Stimulated activated CD4-positive, alpha-beta T cell treated with anti-CD3 and anti-CD28 coated beads, Interleukin-12 subunit alpha, Interleukin-12 subunit beta, amount 100 ng/mL, for 24 hours (primary cell): ENCODE results near the gene PLPP1.

Source experiments
- DNase-seq, 2 experiments: peaks; one replicate each; pipeline ENCODE4 v3.0.0-alpha.2; 2020; ENCODE audit warnings: low read depth in 2 of 2

The PLPP1 gene

DNA sequence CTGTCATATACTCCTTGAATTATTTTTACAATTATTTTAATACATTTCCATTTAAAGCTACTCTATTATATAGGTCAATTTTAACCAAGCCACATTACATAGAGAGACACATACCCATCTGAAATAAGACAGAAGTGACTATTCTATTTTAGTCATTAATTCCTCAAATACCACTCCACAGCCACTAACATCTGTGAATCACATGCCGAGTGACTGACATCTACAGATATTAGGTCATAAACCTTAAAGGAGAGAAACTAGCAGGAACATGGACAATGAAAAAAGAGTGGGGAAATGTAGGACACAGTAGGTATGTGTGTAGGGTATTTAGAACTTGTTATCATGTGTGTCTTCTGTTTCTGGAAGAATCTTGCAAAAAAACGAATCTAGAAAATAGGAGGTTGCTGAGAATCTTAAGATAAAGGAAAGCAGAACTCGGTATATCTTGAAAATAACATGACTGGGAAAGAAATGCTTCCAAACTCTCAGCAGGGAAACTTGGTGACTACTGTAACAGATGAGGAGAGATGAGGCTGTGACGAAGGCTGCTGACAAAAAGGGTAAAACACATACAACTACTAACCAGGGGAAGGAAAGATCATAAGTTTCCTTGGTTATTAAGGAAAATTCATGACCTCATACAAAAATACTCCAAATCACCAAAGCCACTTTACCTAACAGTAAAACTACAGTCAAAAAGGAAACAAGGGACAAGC, 84.6 kb downstream of the PLPP1 start:
- no peak for DNase-seq

DNA sequence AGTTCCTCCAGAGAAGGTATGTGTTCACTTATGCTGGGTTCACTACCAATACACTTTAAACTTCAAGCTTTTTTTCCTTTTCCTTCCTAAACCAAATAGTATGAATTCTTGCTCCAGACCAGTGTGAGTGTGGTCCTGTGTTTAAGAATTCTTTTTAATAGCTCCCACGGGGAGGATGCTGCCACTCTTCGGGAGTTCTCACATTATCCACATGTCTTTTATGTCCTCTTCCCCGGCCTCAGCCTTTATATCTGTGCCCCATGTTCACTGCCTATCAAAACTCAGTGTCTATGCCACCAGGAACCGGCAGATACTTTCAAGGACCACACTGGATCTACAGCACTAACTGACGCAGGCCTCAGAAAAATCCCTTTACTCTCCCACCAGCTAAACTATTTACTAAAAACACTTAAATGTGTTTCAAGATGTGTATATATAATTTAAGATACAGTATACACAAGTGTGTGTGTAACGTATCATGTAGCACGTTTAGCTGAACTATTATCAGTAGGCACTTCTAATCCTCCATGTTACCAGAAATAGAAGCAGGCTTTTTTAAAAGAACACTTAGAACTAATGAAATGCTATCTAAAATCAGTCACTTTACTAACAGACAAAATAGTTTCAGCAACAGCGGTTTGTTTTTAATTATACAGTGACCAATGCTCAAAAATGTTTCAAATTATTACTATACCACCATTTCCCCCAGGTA, 88.0 kb downstream of the PLPP1 start:
- DNase-seq, result no peak

DNA sequence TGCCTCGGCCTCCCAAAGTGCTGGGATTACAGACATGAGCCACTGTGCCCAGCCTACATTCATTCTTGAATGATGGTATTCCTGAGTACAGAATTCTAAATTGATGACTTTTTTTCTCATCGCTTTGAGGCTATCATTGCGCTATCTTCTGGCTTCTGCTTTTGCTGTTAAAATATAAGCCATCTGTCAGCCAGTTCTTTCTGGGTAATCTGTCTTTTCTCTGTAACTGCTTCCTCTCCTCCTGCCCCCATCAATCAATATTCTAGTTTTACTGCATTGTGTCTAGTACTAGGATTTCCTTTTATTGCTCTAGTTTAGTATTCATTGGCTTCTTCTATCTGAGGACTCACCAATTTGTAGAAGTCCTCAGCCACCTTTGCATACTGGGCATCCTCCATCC, 89.0 kb downstream of the PLPP1 start:
- DNase-seq, result no peak

DNA sequence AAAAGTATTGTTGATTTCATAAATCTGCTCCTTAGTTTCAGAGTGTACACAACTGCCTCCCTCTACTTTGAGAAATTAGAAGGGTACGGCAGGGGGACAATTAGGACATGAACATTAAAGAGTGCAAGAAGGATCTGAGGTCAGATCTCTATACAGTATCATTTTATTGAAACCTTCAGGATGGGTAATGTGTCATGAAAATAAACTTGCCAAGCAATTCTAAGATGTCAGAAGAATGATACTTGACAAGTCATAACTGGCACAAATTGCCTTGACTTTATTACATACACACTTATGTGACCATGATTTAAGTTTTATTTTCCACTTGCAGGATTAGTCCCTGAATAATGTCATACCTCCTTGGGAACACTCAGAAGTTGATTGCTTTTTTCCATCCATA, 92.8 kb downstream of the PLPP1 start:
- no peak for DNase-seq

DNA sequence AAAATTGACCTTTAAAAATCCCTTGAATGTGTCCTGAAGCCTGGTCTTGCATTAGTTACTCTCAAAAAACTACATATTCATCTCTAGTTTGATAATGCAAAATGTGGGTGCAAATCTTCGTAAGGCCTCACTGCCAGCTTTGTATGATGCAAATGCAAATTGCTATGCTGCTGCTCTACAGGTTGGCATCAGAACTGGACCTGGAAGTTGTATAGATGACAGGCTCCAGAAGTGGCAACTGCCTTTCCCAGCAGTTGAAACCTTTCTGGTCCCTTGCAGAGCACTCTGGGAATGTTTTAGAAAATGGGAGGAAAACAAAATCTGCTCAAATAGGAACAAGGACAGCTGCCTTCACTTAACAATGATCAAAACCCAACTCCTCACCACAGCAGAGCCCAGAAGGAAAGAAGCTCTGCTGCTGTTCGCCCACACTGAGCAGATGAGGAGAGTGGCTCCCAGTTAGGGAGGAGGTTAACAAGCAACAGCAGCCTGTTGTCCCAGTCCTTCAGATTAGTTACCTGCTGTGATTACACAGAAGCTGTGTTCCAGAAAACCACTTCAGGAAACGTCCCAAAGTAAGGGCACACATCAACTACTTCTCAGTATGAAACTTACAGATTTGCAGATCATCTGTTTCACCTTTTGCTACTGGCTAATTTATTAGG, 93.5 kb downstream of the PLPP1 start:
- no peak for DNase-seq

DNA sequence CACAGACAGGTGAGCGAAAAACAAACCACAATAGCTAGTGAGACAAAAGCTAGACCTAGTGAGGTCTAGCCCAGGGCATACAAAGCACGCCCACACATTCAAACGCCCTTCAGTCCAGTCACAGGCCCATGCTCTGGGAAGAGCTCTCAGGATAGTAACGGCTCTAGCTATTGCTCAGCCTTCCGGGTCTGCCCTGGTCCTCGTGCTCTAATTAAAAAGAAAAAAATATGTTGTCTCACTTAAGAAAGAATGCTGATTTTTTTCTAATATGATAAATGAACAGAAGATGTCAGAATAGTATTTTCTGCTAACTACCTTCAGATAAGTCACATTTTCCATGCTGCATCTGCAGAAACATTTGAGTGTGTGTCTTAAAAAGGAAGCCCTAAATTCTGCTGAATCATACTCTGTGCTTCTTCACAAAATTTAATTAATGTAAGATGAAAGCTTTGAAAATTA, 94.5 kb downstream of the PLPP1 start:
- DNase-seq, result no peak

DNA sequence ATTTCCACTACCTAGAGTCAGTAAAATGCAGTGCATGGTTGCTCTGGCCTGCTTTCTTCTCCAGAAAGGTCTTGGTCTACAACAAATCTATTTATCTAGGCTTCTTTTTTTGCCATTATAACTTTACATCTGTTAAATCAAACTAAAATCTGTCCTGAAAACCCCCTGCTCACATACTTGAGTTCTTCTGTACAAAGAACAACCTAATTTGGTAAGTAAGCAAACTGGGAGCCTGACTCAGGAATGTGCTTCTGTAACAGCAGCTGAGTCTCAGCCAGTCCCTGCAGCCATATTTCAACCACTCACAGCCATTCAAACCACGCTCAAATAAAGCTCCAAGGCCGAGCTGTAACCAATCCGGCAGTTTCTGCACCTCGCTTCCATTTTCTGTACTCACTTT, 95.8 kb downstream of the PLPP1 start:
- DNase-seq, result no peak

DNA sequence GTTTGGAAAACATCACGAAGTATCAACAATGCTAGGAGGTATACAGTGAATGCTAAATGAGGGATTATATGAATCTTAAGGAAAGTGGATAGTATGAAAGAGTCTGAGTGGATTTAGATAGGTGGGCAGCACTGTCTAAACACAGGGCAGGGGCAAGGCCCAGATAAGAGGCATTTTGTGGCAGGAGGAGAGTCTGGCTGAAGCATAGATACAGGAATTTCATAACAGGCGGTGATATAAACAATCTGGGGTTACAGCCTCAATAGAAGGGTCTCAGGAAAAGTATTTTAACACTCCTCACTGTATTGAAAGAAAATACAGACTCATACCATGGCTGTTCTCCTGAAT, 96.9 kb downstream of the PLPP1 start:
- no peak for DNase-seq

DNA sequence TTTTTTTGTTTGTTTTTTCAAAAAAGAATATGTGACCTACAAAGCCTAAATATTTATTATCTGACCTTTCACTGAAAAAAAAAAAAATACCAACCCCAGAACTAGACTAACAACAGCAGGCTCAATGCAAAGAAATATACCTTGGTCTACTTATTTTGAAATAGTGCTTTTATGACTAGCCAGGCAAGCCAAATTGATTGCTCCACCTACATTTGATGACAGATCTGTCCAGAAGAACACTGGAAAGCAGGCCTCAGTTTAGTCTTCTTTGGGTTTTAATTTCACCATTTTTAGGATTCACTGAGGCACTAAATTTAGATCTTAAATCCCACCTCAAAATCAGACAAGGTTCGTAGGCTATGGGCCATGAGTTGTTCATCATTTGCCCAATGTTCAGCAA, 97.3 kb downstream of the PLPP1 start:
- DNase-seq, result no peak

DNA sequence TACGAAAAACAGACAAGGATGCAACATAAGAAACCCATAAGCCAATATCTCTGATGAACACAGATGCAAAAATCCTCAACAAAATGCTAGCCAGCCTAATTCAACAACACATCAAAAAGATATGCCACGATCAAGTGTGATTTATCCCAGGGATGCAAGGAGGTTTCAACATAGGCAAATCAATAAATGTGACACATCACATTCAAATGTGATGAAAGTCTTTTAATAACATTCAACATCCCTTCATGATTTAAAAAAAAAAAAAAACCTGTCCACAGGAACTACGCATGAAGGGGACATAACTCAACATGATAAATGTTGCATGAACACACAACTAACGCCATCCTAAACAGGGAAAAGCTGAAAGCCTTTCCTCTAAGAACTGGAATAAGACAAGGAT, 102.2 kb downstream of the PLPP1 start:
- DNase-seq, result no peak

DNA sequence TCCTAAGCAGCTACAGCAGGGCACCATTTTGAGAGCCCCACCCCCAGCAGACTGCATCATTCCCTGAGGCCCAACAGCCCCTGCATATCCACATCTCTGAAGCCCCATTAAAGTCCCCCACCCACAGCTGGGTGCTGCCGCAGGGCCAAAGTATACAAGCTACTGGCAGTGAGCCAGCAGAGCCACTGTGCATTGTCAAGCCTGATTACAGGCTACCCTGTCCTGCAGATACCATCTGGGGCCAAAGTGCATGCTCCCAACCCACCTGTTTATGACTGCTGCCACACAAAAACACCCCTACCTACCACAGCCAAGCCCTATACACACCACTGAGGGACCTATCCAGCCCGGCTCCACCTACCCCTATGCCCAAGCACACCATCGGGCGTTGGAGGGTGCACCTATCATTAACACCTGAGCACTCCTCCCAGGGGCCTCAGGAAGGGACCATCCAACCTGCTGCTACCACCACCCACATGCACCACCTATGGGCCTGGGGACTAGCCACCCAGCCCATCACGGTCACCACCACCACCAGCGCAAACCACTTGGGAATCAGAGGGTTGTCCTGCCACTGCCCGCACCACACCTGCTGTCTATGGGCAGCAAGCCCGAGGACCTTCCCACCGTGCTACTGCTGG, 105.0 kb downstream of the PLPP1 start:
- no peak for DNase-seq

DNA sequence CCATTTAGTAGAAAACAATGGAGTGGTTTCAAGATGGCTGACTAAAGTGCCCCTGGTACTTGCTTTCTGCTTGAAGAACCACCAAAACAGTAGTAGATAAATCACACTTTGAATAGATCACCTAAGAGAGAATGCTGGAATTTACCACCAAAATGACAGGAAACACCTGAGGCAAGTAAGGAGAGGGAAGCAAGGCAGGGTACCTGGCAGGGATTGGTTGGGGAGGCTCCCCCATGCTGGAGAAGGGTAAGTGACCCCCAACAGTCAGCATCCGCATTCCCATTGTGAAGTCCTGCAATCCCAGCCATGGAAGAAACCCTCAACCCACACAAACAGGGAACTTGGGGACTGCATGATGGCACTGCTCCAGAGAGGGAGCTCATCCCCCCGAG, 105.5 kb downstream of the PLPP1 start:
- DNase-seq, result no peak

DNA sequence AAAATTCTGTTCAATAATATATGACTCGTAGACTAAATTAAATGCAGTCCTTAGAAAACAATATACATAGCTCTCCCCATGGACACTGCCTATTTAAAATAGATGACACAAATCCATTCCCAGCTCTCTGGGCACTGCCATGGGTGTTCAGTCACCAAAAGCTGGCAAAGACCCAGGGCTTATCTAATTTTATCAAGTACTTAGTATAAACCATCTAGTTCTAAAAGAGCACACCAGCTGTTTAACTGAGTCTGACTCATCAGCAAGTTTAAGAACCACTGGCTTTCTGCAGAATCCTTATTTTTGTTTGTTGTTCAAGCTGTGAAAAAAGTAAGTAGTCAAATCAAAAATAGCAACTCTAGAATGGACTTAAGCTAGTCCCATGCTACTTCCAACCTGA, 107.6 kb downstream of the PLPP1 start:
- no peak for DNase-seq

DNA sequence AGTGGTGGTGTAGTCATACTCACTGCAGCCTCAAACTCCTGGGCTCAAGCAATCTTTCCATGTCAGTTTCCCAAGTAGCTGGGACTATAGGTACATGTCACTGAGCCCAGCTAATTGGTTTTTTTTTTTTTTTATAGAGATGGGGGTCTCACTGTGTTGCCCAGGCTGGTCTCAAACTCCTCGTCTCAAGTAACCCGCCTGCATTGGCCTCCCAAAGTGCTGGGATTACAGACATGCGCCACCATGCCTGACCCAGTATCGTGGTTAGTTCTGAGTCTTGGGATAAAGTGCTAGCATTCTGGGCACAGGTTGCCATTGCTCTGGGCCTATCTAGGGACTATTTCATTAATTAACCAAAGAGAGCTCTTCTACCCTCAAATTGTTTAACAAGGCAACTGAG, 108.3 kb downstream of the PLPP1 start:
- DNase-seq, result no peak

DNA sequence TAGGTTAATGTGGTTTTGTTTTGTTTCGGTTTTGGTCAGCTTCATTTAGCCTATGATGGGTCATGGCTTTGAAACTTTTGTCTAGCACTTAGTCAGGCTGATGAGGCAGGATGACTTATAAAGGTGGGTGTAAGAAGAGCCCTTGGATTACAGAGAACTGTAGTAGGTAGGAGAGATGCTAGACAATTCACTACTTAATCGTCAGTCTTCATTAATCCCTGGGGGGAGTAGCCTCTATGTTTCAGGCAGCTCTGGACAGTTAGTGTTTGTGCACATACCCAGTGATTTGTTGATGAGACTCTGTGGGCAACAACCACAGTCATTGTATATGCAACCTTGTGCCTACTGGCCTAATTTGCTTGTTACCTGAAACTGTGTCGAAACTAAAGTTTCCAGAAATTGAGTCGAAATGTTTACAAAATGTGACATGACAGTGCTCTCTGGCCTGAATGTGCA, 113.7 kb downstream of the PLPP1 start:
- DNase-seq, result peak in 1 of 2 experiments; percentile 6

DNA sequence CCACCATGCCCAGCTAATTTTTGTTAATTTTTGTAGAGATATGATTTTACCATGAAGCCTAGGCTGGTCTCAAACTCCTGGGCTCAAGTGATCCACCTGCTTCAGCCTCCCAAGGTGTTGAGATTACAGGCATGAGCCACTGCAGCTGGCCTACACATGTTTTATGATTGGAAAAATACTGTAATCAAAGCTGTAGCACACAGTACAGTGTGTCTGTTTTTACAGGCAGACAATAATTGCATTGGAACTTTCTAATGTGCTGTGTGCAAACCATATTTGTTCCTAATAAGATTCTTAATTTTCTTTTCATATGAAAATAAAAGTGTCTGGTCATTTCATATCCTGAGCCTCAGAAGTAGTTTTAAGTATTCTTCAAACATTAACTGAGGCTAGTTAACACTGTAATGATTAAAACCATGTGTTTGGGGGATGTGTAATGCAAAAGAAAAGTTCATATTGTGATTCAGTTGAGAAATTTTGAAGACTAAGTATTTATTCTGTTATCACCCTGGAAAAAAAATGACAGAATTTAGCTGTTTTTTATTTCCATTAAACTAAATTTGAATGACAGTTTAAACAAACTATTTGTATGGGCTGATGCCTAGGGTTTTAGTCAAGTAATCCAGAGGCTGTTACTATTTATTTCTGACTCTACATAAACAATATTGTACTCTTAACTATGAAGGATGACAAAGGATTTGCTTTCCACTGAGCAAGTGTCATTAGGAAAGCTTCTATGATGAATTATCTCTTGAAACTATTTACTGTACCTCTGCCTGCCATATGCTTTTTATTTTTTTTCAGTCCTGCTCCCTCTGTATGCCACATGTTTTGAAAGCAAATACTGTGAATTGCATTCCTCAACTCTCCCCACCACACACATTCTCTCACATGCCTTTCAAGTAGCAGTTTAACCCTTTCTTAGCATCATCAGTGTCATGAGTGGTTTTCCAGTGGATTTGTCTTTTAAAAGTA, 115.5 kb downstream of the PLPP1 start:
- no peak for DNase-seq

DNA sequence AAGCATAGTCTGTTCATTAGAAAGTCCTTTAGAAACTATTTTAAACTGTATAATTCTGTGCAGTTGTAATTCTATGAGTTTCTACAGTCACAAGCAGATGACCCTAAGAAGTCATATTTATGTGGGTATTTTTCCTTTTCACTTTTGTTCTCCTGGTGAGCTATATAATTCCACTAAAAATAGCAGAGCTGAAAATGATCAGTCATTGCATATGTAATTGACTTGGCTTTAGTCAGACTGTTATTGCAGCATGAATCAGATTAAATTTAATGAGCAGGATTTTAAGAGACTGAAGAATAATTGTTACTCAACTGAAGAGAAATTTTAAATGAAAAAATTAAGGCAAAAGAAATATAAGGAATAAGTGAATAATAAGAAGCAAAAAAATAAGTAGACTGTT, 118.5 kb downstream of the PLPP1 start:
- DNase-seq, result no peak

DNA sequence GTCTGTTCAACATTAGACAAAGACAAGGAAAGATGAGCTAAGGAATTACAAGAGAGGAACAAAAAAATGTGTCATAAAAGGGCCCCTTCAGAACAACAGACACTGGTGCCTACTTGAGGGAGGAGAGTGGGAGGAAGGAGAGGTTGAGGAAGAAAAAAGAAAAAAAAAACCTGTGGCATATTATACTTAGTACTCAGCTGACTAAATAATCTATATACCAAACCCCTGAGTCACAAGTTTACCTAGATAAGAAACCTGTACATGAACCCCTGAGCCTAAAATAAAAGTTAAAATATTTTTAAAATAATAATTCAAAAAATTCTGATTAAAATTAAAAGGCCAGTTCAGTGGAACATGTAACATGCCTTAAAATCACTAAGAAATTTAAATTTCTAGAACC, 119.7 kb downstream of the PLPP1 start:
- DNase-seq, result no peak

DNA sequence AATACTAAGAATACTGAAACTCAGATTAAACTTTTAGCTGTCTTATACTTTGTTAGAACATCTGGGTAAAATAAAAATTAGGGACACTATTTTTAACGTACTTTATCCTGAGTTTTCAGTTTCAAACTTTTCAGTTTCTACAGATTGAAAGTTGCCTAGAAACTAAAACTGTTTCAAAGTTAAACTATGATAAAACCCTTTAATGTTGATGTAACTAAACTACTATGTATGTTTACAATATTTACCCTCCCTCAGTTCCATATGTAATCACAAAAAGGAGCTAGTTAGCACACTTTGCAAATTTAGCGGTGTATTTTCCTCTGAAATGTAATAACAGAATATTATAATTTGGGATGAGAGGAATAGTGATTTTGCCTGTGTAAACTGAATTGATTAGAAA, 121.1 kb downstream of the PLPP1 start:
- no peak for DNase-seq

DNA sequence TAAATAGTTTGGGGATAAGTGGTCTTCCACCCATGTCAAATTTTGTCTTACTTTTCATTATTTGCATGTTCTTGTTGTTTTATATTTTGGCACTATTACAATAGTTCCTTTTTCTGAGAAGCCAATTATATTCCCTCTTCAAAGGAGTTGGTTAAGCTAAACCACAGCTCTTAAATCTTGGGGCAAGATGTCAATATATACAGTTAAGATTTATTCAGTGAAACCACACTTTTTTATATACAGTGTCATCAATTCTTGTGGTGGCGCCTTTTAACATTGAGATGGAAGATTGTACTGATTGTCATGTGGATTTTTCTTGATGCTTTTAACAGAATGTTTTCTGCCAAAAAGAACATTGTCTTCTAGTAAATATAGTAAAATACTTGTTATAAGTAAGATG, 122.9 kb downstream of the PLPP1 start:
- DNase-seq, result no peak

DNA sequence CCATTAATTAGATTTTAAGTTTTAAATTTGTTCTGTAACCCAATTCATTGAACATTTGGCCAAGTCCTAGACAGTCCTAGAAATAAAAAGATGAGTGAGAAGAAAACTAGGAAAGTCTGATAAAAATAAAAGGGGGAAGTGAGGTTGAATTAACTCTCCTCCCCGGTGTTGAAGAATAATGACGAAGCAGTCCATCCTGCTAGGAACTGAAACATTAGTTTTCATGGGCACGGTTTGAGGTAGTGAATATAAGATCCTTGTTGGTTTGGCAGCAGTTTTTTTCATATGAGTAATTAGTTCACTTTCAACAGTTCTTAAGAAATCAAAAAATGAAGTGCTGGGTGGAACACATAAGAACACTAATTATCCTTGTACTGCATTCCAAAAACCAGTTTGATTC, 123.9 kb downstream of the PLPP1 start:
- no peak for DNase-seq
